PC-3 (cell line): Measurements from ENCODE around the gene CPT2. TPM values are rescaled to one million over a fixed set of nuclear protein-coding genes. Genes with fewer than 3 reads are reported as not detected.

Experiments
- ATAC-seq: fragments of 200-7000 bp; cut with Tn5 transposase; 2 replicates; pipeline ENCODE4 v1.9.1; 2020; ENCODE audit warnings: mild to moderate bottlenecking, moderate library complexity
- BruUV-seq: library from RNA; stranded (reverse); fragments of 400-500 nt; replicated peaks from 2 replicates; lab custom pipeline; 2021; lab: Mats Ljungman, UMichigan
- CTCF ChIA-PET: fragments of 300-600 bp; sonication (Branson Sonifier 250); formaldehyde crosslinking; loops from one replicate; lab custom pipeline; 2022; ENCODE audit warnings: antibody characterized with exemption; lab: Charles Lee
- POLR2A ChIA-PET: fragments of 300-600 bp; sonication (Branson Sonifier 250); formaldehyde crosslinking; loops from one replicate; lab custom pipeline; 2022; ENCODE audit warnings: antibody characterized with exemption; ENCODE audit not compliant: unreplicated experiment; lab: Charles Lee
- DNase-seq: peaks from one replicate; pipeline ENCODE4 v3.0.0-alpha.2; 2015
- H2AFZ ChIP-seq: fragments of 300-600 bp; sonication (generic); 2 replicates; pipeline ENCODE4 v1.6.0; 2016; ENCODE audit warnings: antibody characterized with exemption, low read length
- H3F3A ChIP-seq: fragments of 300-600 bp; sonication (generic); one replicate; pipeline ENCODE4 v1.6.0; 2017; ENCODE audit warnings: antibody characterized with exemption, low read length, control low read depth, mild to moderate bottlenecking; ENCODE audit not compliant: unreplicated experiment
- H3K27ac ChIP-seq: fragments of 300-600 bp; sonication (generic); 2 replicates; pipeline ENCODE4 v1.5.1; 2016; ENCODE audit warnings: mild to moderate bottlenecking, low read length
- H3K27me3 ChIP-seq: fragments of 300-600 bp; sonication (generic); 2 replicates; pipeline ENCODE4 v1.6.1; 2016; ENCODE audit warnings: low read length, mixed read lengths
- H3K36me3 ChIP-seq: fragments of 300-600 bp; sonication (generic); 2 replicates; pipeline ENCODE4 v1.6.1; 2016; ENCODE audit warnings: low read depth, mixed run types, low read length, mixed read lengths
- H3K4me1 ChIP-seq: fragments of 300-600 bp; sonication (generic); 2 replicates; pipeline ENCODE4 v1.5.1; 2016; ENCODE audit warnings: low read length; ENCODE audit not compliant: insufficient read depth
- H3K4me2 ChIP-seq: fragments of 300-600 bp; sonication (generic); 2 replicates; pipeline ENCODE4 v1.6.0; 2016; ENCODE audit warnings: low read length
- H3K4me3 ChIP-seq: fragments of 300-600 bp; sonication (generic); 2 replicates; pipeline ENCODE4 v1.5.1; 2016; ENCODE audit warnings: mild to moderate bottlenecking, low read length, mixed read lengths
- H3K79me2 ChIP-seq: fragments of 300-600 bp; sonication (generic); 2 replicates; pipeline ENCODE4 v1.6.1; 2017; ENCODE audit warnings: low read length, mixed read lengths
- H3K9ac ChIP-seq: fragments of 300-600 bp; sonication (generic); 2 replicates; pipeline ENCODE4 v1.6.0; 2016; ENCODE audit warnings: mild to moderate bottlenecking, low read length
- H3K9me2 ChIP-seq: fragments of 300-600 bp; sonication (generic); replicated peaks from 2 replicates; pipeline ENCODE4 v1.6.1; 2016; ENCODE audit warnings: mixed run types, low read length, mixed read lengths
- H3K9me3 ChIP-seq: fragments of 300-600 bp; sonication (generic); 2 replicates; pipeline ENCODE4 v1.6.1; 2016; ENCODE audit warnings: low read length, mixed read lengths
- H4K20me1 ChIP-seq: fragments of 300-600 bp; sonication (generic); 2 replicates; pipeline ENCODE4 v1.6.1; 2016; ENCODE audit warnings: low read length, mixed read lengths
- CTCF ChIP-seq: fragments of 300-600 bp; sonication (generic); conservative IDR thresholded peaks from 2 replicates; pipeline ENCODE4 v1.5.1; 2017; ENCODE audit warnings: antibody characterized with exemption, low read depth, mild to moderate bottlenecking, low read length
- EZH2 ChIP-seq: fragments of 300-600 bp; sonication (generic); IDR thresholded peaks from one replicate; pipeline ENCODE4 v1.6.1; 2017; ENCODE audit warnings: antibody characterized with exemption, mild to moderate bottlenecking, low read length; ENCODE audit not compliant: unreplicated experiment
- EZH2phosphoT487 ChIP-seq: fragments of 300-600 bp; sonication (generic); IDR thresholded peaks from 2 replicates; pipeline ENCODE4 v1.6.1; 2018; ENCODE audit warnings: mild to moderate bottlenecking, antibody characterized with exemption, low read length, borderline replicate concordance
- intact Hi-C: fragments of 100-400 bp; cut with micrococcal nuclease; formaldehyde crosslinking; loops from 2 replicates; pipeline ENCODE4 v1.9.0; 2023
- total RNA-seq: library from RNA; depleted of rRNA; stranded (reverse); fragments of >200 nt; gene quantifications from 2 replicates; pipeline ENCODE4 v1.2.3, GENCODE V29; 2014

CPT2 gene
- total RNA-seq, 1 experiment from 2014 or later: 27.1 TPM

GRCh38 chr1:53220171-53220961 is 23.7 kb downstream of the CPT2 start, which contains the start of gene CZIB:
Gene CZIB, minus strand, starts transcription at chr1:53220634. Its CDS starts 59 bp downstream, at chr1:53220575.
- Histone ChIP-seq H3K27me3 (no peaks in the 10 kb centered on the region), H4K20me1 (no peaks in the 10 kb centered on the region), H3K9ac (peak within 1 kb of the TSS; percentile 94), H3K9me3 (no peaks in the 10 kb centered on the region), H3K79me2 (peaks cover 13% of the 10 kb centered on the region), H3K4me2 (peak within 1 kb of the TSS; percentile 94), H3K36me3 (no peaks in the 10 kb centered on the region), H3K4me1 (peaks cover 16% of the 10 kb centered on the region), H2AFZ (peak within 1 kb of the TSS; percentile 83), H3K4me3 (peak within 1 kb of the TSS; percentile 79), H3K27ac (peak within 1 kb of the TSS; percentile 81), H3K9me2 (no peaks in the 10 kb centered on the region), H3F3A (no peaks in the 10 kb centered on the region)
- POLR2A ChIA-PET: interaction anchor here (0.6 kb wide), 1 partner anchor 352 kb away, joined by 3 read pairs; no protein-coding TSS in a partner anchor
- CTCF ChIA-PET: no interaction called here
- ATAC-seq: peak; percentile 93
- no TSS peak for BruUV-seq
- peak; percentile 93 for DNase-seq
- intact Hi-C loops: loop anchor here (1.0 kb wide), 1 partner anchor 18 kb away; the partner anchor contains the start of gene MAGOH
- TF ChIP-seq EZH2: no peak
- TF ChIP-seq EZH2phosphoT487: no peak
- no peak for TF ChIP-seq CTCF

DNA sequence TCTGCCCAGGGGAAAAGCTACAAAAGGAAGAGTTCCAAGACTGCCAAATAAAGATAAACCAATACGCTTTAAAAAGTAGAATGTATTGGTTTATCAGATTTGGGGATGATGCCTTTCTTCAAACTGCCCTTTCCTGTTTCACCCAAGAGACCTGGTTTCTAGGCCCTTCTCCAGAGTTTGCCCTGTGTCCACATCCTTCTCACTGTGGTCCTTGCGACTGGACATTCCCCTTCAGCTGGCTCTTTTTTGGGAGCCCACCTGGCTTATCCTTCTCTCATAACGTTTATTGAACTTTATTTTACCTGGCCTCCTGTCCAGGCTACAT is 24.3 kb downstream of the CPT2 start:
- Histone ChIP-seq H2AFZ (peak overlapping the region; percentile 83), H3K79me2 (peaks cover 13% of the 10 kb centered on the region), H3K9me3 (no peaks in the 10 kb centered on the region), H3K9ac (peak overlapping the region; percentile 94), H3K4me1 (peaks cover 16% of the 10 kb centered on the region), H3K4me2 (peak overlapping the region; percentile 94), H3K27ac (peak overlapping the region; percentile 81), H3K9me2 (no peaks in the 10 kb centered on the region), H3K36me3 (no peaks in the 10 kb centered on the region), H3K27me3 (no peaks in the 10 kb centered on the region), H3F3A (no peaks in the 10 kb centered on the region), H3K4me3 (peak overlapping the region; percentile 79), H4K20me1 (no peaks in the 10 kb centered on the region)
- no peak for DNase-seq
- CTCF ChIA-PET: no interaction called here
- TF ChIP-seq CTCF: no peak
- no peak for TF ChIP-seq EZH2
- no peak for TF ChIP-seq EZH2phosphoT487
- no peak for ATAC-seq
- intact Hi-C loops: loop anchor here (1.0 kb wide), 1 partner anchor 17 kb away; the partner anchor contains the start of gene MAGOH
- POLR2A ChIA-PET: no interaction called here
- TSS peak; percentile 96 for BruUV-seq

DNA sequence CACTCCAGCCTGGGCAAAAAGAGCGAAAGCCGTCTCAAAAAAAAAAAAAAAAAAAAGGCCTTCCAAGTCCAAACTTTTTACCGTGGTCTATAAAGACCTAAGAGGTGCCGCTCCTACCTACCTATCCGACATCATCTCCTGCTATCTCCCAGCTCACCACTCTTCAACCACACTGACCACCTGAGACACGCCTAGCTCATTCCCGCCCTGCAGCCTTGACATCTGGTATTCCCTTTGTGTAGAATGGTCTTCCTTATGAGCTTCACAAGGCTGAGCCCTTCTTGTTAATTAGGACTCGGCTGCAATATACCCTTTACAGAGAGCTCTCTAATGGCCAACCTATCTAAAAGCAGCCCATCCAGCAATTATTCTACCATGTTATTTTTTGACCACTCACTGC is 41.0 kb downstream of the CPT2 start:
- Histone ChIP-seq H3K9me3 (no peaks in the 10 kb centered on the region), H3F3A (peaks cover 7% of the 10 kb centered on the region), H4K20me1 (no peaks in the 10 kb centered on the region), H3K36me3 (peaks cover 24% of the 10 kb centered on the region), H3K4me3 (peak overlapping the region; percentile 98), H3K27ac (no peak overlapping the region), H3K79me2 (peaks cover 37% of the 10 kb centered on the region), H2AFZ (peak overlapping the region; percentile 86), H3K4me2 (peak overlapping the region; percentile 96), H3K4me1 (peaks cover 23% of the 10 kb centered on the region), H3K9me2 (no peaks in the 10 kb centered on the region), H3K9ac (peak overlapping the region; percentile 94), H3K27me3 (no peaks in the 10 kb centered on the region)
- ChIA-PET POLR2A (no interaction called here), CTCF (no interaction called here)
- BruUV-seq: no TSS peak
- ATAC-seq (no peak), DNase-seq (no peak)
- intact Hi-C loops: loop anchor here (1.0 kb wide), 1 partner anchor 17 kb away; the partner anchor contains the start of gene CZIB
- no peak for TF ChIP-seq CTCF
- TF ChIP-seq EZH2phosphoT487: no peak
- no peak for TF ChIP-seq EZH2
